ENCODE data around the gene CHRNA9. TPM values are rescaled to one million over a fixed set of nuclear protein-coding genes. Genes with fewer than 3 reads are reported as not detected.

CHRNA9 gene
- total RNA-seq, 1 donor from 2014 or later, result not detected

GRCh38 chr4:40357738-40358137 lies 22.6 kb downstream of the CHRNA9 start:
- Mint-ChIP-seq H3K4me1 (ENCODE audit: low read depth) (no peaks in the 10 kb centered on the region), H3K27ac (no peak overlapping the region), H3K36me3 (ENCODE audit: low read depth) (no peaks in the 10 kb centered on the region), H3K27me3 (ENCODE audit: low read depth) (peaks cover 2% of the 10 kb centered on the region), H3K9me3 (peaks cover 11% of the 10 kb centered on the region), H3K4me3 (ENCODE audit: low read depth) (no peak overlapping the region)
- no peak for DNase-seq (ENCODE audit: low spot score)
- intact Hi-C loops (cut with micrococcal nuclease), result no loop called here

DNA sequence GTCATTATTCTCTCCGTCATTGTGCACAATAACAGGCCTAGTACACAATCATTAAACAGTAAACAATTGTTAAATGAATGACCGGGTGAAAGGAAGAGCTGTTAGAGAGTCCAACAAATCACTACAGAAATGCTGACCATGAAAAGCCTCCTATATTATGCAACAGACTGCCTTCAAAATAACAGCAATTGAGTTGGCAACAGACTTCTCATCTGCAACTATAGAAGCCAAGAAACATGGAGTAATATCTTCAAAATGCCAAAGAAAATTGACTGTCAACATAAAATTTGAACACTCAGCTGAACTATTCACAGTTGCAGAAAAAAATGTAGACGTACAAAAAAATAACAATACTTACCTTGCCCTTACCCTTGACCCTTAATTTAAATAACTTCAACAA lies 26.2 kb downstream of the CHRNA9 start:
- intact Hi-C loops (cut with micrococcal nuclease), result no loop called here
- no peak for DNase-seq (ENCODE audit: low spot score)
- Mint-ChIP-seq H3K4me3 (ENCODE audit: low read depth) (no peak overlapping the region), H3K27me3 (ENCODE audit: low read depth) (peaks cover 2% of the 10 kb centered on the region), H3K9me3 (peaks cover 11% of the 10 kb centered on the region), H3K4me1 (ENCODE audit: low read depth) (no peaks in the 10 kb centered on the region), H3K36me3 (ENCODE audit: low read depth) (no peaks in the 10 kb centered on the region), H3K27ac (no peak overlapping the region)

GRCh38 chr4:40363382-40363920 lies 28.3 kb downstream of the CHRNA9 start:
- no peaks in the 10 kb centered on the region for H3K36me3 Mint-ChIP-seq (ENCODE audit: low read depth)
- DNase-seq (ENCODE audit: low spot score), result no peak
- peaks cover 11% of the 10 kb centered on the region for H3K9me3 Mint-ChIP-seq
- no peak overlapping the region for H3K4me3 Mint-ChIP-seq (ENCODE audit: low read depth)
- intact Hi-C loops (cut with micrococcal nuclease), result no loop called here
- H3K27ac Mint-ChIP-seq, result no peak overlapping the region
- peaks cover 2% of the 10 kb centered on the region for H3K27me3 Mint-ChIP-seq (ENCODE audit: low read depth)
- no peaks in the 10 kb centered on the region for H3K4me1 Mint-ChIP-seq (ENCODE audit: low read depth)

- Mint-ChIP-seq H3K36me3 (ENCODE audit: low read depth) (no peaks in the 10 kb centered on the region), H3K4me1 (ENCODE audit: low read depth) (peaks cover under 1% of the 10 kb centered on the region), H3K27me3 (ENCODE audit: low read depth) (peaks cover 2% of the 10 kb centered on the region), H3K27ac (no peak overlapping the region), H3K9me3 (peaks cover 11% of the 10 kb centered on the region), H3K4me3 (ENCODE audit: low read depth) (no peak overlapping the region)
- intact Hi-C loops (cut with micrococcal nuclease), result no loop called here
- no peak for DNase-seq (ENCODE audit: low spot score)
These were observed 28.8 kb downstream of the CHRNA9 start for GRCh38 chr4:40363945-40364344.

- H3K9me3 Mint-ChIP-seq, result peaks cover 5% of the 10 kb centered on the region
- no peak overlapping the region for H3K27ac Mint-ChIP-seq
- H3K36me3 Mint-ChIP-seq (ENCODE audit: low read depth), result no peaks in the 10 kb centered on the region
- no peak for DNase-seq (ENCODE audit: low spot score)
- H3K27me3 Mint-ChIP-seq (ENCODE audit: low read depth), result no peaks in the 10 kb centered on the region
- no peak overlapping the region for H3K4me3 Mint-ChIP-seq (ENCODE audit: low read depth)
- H3K4me1 Mint-ChIP-seq (ENCODE audit: low read depth), result peaks cover 4% of the 10 kb centered on the region
- intact Hi-C loops (cut with micrococcal nuclease), result no loop called here
These were observed 30.6 kb downstream of the CHRNA9 start for GRCh38 chr4:40365766-40366165.

DNA sequence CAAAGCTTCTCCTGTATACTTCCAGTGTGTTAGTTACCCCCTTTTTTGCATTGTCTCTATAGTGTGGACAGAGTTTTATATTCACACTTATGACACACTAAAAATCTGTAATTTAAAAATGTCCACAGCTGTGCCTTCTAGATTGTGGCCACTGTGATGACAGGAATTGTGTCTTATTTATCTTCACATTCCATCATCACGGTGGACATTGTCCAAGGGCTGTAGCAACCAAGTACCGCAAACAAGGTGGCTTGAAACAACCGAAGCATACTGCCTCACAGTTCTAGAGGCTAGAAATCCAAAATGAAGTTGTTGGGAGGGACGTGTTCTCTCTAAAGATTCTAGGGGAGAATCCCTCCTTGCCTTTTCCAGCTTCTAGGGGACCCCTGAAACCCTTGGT lies 32.3 kb downstream of the CHRNA9 start:
- no peak for DNase-seq (ENCODE audit: low spot score)
- H3K9me3 Mint-ChIP-seq, result no peaks in the 10 kb centered on the region
- H3K27ac Mint-ChIP-seq, result no peak overlapping the region
- peaks cover 3% of the 10 kb centered on the region for H3K27me3 Mint-ChIP-seq (ENCODE audit: low read depth)
- peaks cover 4% of the 10 kb centered on the region for H3K4me1 Mint-ChIP-seq (ENCODE audit: low read depth)
- intact Hi-C loops (cut with micrococcal nuclease), result no loop called here
- no peak overlapping the region for H3K4me3 Mint-ChIP-seq (ENCODE audit: low read depth)
- H3K36me3 Mint-ChIP-seq (ENCODE audit: low read depth), result no peaks in the 10 kb centered on the region

- H3K4me1 Mint-ChIP-seq (ENCODE audit: low read depth), result peaks cover 4% of the 10 kb centered on the region
- no peak overlapping the region for H3K4me3 Mint-ChIP-seq (ENCODE audit: low read depth)
- H3K27me3 Mint-ChIP-seq (ENCODE audit: low read depth), result peaks cover 6% of the 10 kb centered on the region
- no peak overlapping the region for H3K27ac Mint-ChIP-seq
- H3K36me3 Mint-ChIP-seq (ENCODE audit: low read depth), result no peaks in the 10 kb centered on the region
- H3K9me3 Mint-ChIP-seq, result no peaks in the 10 kb centered on the region
- intact Hi-C loops (cut with micrococcal nuclease), result no loop called here
- DNase-seq (ENCODE audit: low spot score), result no peak
These were observed 34.5 kb downstream of the CHRNA9 start for GRCh38 chr4:40369437-40370274.

DNA sequence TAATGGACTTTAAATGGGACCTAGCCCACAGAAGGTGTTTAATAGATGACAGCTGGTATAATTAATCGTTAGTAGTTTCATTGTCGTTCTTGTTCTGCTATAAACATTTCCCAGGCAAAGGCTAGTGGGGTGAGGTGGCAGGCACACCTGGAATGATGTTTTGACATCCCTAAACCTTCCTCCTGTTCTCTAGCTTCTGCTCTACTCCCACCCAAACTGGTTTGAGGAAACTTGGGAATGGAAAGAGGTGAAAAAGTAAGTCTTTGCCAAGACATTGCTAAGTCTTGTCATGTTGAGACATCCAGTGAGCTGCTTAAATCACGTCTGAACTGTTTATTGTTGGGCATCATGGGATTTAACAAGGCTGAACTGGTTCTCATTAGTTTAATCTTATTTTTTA lies 37.5 kb downstream of the CHRNA9 start:
- H3K4me3 Mint-ChIP-seq (ENCODE audit: low read depth), result no peak overlapping the region
- DNase-seq (ENCODE audit: low spot score), result no peak
- H3K9me3 Mint-ChIP-seq, result no peaks in the 10 kb centered on the region
- H3K27me3 Mint-ChIP-seq (ENCODE audit: low read depth), result peaks cover 6% of the 10 kb centered on the region
- H3K27ac Mint-ChIP-seq, result no peak overlapping the region
- no peaks in the 10 kb centered on the region for H3K36me3 Mint-ChIP-seq (ENCODE audit: low read depth)
- intact Hi-C loops (cut with micrococcal nuclease), result no loop called here
- peaks cover 4% of the 10 kb centered on the region for H3K4me1 Mint-ChIP-seq (ENCODE audit: low read depth)

DNA sequence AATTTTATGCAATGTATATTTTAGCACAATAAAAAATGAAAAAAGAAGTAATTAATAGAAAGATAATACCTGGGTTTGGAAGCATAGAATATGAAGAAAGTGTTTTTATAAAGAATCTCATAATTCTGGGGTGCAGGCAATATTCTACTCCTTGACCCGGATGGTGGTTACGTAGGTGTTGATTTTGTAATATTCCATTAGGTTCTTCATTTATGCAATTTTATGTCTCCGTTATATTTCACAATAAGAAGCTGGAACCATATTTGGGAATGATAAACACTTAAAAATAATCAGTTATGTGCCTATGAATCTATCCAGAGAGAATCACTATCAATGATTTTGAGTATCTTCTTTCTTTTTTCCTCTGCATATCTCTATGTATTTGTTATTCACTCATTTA lies 38.5 kb downstream of the CHRNA9 start:
- no peak for DNase-seq (ENCODE audit: low spot score)
- intact Hi-C loops (cut with micrococcal nuclease), result no loop called here
- H3K9me3 Mint-ChIP-seq, result no peaks in the 10 kb centered on the region
- H3K36me3 Mint-ChIP-seq (ENCODE audit: low read depth), result no peaks in the 10 kb centered on the region
- peaks cover 6% of the 10 kb centered on the region for H3K27me3 Mint-ChIP-seq (ENCODE audit: low read depth)
- no peak overlapping the region for H3K4me3 Mint-ChIP-seq (ENCODE audit: low read depth)
- peaks cover 4% of the 10 kb centered on the region for H3K4me1 Mint-ChIP-seq (ENCODE audit: low read depth)
- no peak overlapping the region for H3K27ac Mint-ChIP-seq

DNA sequence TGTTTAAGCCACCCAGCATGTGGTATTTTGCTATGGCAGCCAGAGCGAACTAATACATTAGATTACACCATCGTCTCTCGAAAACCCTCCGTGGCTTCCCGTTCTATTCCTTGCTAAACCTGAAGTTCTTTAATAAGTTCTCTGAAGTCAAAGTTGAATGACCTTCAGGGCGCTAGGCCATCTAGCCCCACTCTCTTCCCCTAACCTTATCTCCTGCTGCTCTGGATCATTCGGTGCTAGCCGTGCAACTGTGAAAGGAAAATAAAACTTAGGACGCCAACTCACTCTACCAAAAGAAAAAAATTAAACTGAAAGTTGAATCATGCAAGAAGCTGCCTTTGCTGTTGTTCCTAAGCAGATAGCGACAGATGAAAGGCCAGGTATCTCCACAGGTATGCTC lies 40.0 kb downstream of the CHRNA9 start:
- H3K27ac Mint-ChIP-seq, result no peak overlapping the region
- DNase-seq (ENCODE audit: low spot score), result no peak
- intact Hi-C loops (cut with micrococcal nuclease), result no loop called here
- peaks cover 6% of the 10 kb centered on the region for H3K27me3 Mint-ChIP-seq (ENCODE audit: low read depth)
- H3K4me3 Mint-ChIP-seq (ENCODE audit: low read depth), result no peak overlapping the region
- H3K36me3 Mint-ChIP-seq (ENCODE audit: low read depth), result no peaks in the 10 kb centered on the region
- H3K9me3 Mint-ChIP-seq, result no peaks in the 10 kb centered on the region
- no peaks in the 10 kb centered on the region for H3K4me1 Mint-ChIP-seq (ENCODE audit: low read depth)

- no peaks in the 10 kb centered on the region for H3K4me1 Mint-ChIP-seq (ENCODE audit: low read depth)
- intact Hi-C loops (cut with micrococcal nuclease), result no loop called here
- no peaks in the 10 kb centered on the region for H3K36me3 Mint-ChIP-seq (ENCODE audit: low read depth)
- no peaks in the 10 kb centered on the region for H3K9me3 Mint-ChIP-seq
- DNase-seq (ENCODE audit: low spot score), result no peak
- peaks cover 6% of the 10 kb centered on the region for H3K27me3 Mint-ChIP-seq (ENCODE audit: low read depth)
- no peak overlapping the region for H3K4me3 Mint-ChIP-seq (ENCODE audit: low read depth)
- H3K27ac Mint-ChIP-seq, result no peak overlapping the region
These were observed 40.5 kb downstream of the CHRNA9 start for GRCh38 chr4:40375620-40376019.

GRCh38 chr4:40377512-40378365 lies 42.6 kb downstream of the CHRNA9 start:
- Mint-ChIP-seq H3K4me3 (ENCODE audit: low read depth) (no peak overlapping the region), H3K36me3 (ENCODE audit: low read depth) (no peaks in the 10 kb centered on the region), H3K9me3 (no peaks in the 10 kb centered on the region), H3K27me3 (ENCODE audit: low read depth) (peaks cover 3% of the 10 kb centered on the region), H3K4me1 (ENCODE audit: low read depth) (no peaks in the 10 kb centered on the region), H3K27ac (no peak overlapping the region)
- intact Hi-C loops (cut with micrococcal nuclease), result no loop called here
- no peak for DNase-seq (ENCODE audit: low spot score)

GRCh38 chr4:40378619-40379018 lies 43.5 kb downstream of the CHRNA9 start:
- H3K9me3 Mint-ChIP-seq, result no peaks in the 10 kb centered on the region
- no peak for DNase-seq (ENCODE audit: low spot score)
- H3K27me3 Mint-ChIP-seq (ENCODE audit: low read depth), result peaks cover 7% of the 10 kb centered on the region
- no peaks in the 10 kb centered on the region for H3K36me3 Mint-ChIP-seq (ENCODE audit: low read depth)
- no peak overlapping the region for H3K27ac Mint-ChIP-seq
- no peaks in the 10 kb centered on the region for H3K4me1 Mint-ChIP-seq (ENCODE audit: low read depth)
- no peak overlapping the region for H3K4me3 Mint-ChIP-seq (ENCODE audit: low read depth)
- intact Hi-C loops (cut with micrococcal nuclease), result no loop called here
